CD14-positive monocyte (primary cell): ENCODE measurements around the gene LCA5. TPM values are rescaled to one million over a fixed set of nuclear protein-coding genes. Genes with fewer than 3 reads are reported as not detected.

ENCODE experiments used
- DNase-seq, 3 donors: peaks; one replicate each; pipeline ENCODE4 v3.0.0-alpha.2; 2011 to 2022
- H2AFZ ChIP-seq: 2 replicates; pipeline ENCODE4 v1.6.0; 2012; ENCODE audit warnings: mild to moderate bottlenecking, low read depth, low read length, inconsistent platforms; ENCODE audit not compliant: insufficient read depth, poor library complexity, severe bottlenecking
- H3K27ac ChIP-seq, 2 donors: 1 replicate in 1 of 2; 2 replicates in 1 of 2; pipeline ENCODE4 v1.5.1; 2012 to 2013; ENCODE audit warnings: low read length in 2 of 2, control low read depth in 1 of 2, inconsistent platforms in 1 of 2, low read depth in 1 of 2, mild to moderate bottlenecking in 1 of 2
- H3K27me3 ChIP-seq, 2 donors: one replicate each; pipeline versions ENCODE4 v1.6.0 to v1.6.1; 2011 to 2013; ENCODE audit warnings: low read length in 2 of 2; ENCODE audit not compliant: control insufficient read depth in 2 of 2, insufficient read depth in 2 of 2
- H3K36me3 ChIP-seq, 2 donors: replicated peaks in 1 of 2; 1 replicate in 1 of 2; 2 replicates in 1 of 2; pipeline versions ENCODE4 v1.5.1 to v1.6.1; 2012 to 2013; ENCODE audit warnings: low read length in 2 of 2, control low read depth in 1 of 2, inconsistent platforms in 1 of 2, mild to moderate bottlenecking in 1 of 2; ENCODE audit not compliant: insufficient read depth in 2 of 2, control insufficient read depth in 1 of 2
- H3K4me1 ChIP-seq, 2 donors: 1 replicate in 1 of 2; 2 replicates in 1 of 2; pipeline versions ENCODE4 v1.5.1 to v1.6.1; 2012 to 2013; ENCODE audit warnings: low read length in 2 of 2, control low read depth in 1 of 2, inconsistent platforms in 1 of 2, mild to moderate bottlenecking in 1 of 2, moderate library complexity in 1 of 2; ENCODE audit not compliant: insufficient read depth in 2 of 2, control insufficient read depth in 1 of 2
- H3K4me2 ChIP-seq: replicated peaks from 2 replicates; pipeline ENCODE3; 2012; ENCODE audit warnings: low read length, moderate library complexity, mild to moderate bottlenecking; ENCODE audit not compliant: poor library complexity, severe bottlenecking; ENCODE audit errors: extremely low read depth
- H3K4me3 ChIP-seq, 3 experiments: fragments of 200-600 bp in 1 of 3; sonication (generic) in 1 of 3; replicated peaks in 1 of 3; 1 replicate in 2 of 3; 2 replicates in 1 of 3; pipeline ENCODE4 v1.5.1; 2011 to 2013; ENCODE audit warnings: low read length in 3 of 3, mild to moderate bottlenecking in 3 of 3, control low read depth in 2 of 3, low read depth in 2 of 3, inconsistent platforms in 1 of 3, moderate library complexity in 1 of 3
- H3K79me2 ChIP-seq: 2 replicates; pipeline ENCODE4 v1.6.0; 2012; ENCODE audit warnings: mild to moderate bottlenecking, control low read depth, inconsistent platforms, low read length, moderate library complexity; ENCODE audit not compliant: insufficient read depth
- H3K9ac ChIP-seq: 2 replicates; pipeline ENCODE4 v1.6.0; 2017; ENCODE audit warnings: low read length, mild to moderate bottlenecking; ENCODE audit not compliant: insufficient read depth, poor library complexity, severe bottlenecking
- H3K9me3 ChIP-seq, 2 donors: replicated peaks in 1 of 2; 1 replicate in 1 of 2; 2 replicates in 1 of 2; pipeline versions ENCODE4 v1.5.1 to v1.6.1; 2012 to 2013; ENCODE audit warnings: low read length in 2 of 2, control low read depth in 1 of 2; ENCODE audit not compliant: control insufficient read depth in 1 of 2, insufficient read depth in 1 of 2
- H4K20me1 ChIP-seq: 2 replicates; pipeline ENCODE4 v1.6.0; 2012; ENCODE audit warnings: mild to moderate bottlenecking, low read length, control low read depth, moderate library complexity; ENCODE audit not compliant: insufficient read depth
- H3K27ac Mint-ChIP-seq, 7 donors: one replicate each; pipeline ENCODE4 v1.8.0; 2020; ENCODE audit warnings: mild to moderate bottlenecking in 7 of 7, mixed read lengths in 7 of 7, moderate library complexity in 6 of 7, inconsistent platforms in 2 of 7
- H3K27me3 Mint-ChIP-seq, 3 donors: one replicate each; pipeline ENCODE4 v1.8.0; 2021 to 2022; ENCODE audit warnings: low read depth in 3 of 3, mild to moderate bottlenecking in 3 of 3, mixed read lengths in 3 of 3, moderate library complexity in 3 of 3, inconsistent platforms in 1 of 3
- H3K36me3 Mint-ChIP-seq, 2 donors: one replicate each; pipeline ENCODE4 v1.8.0; 2020; ENCODE audit warnings: mixed read lengths in 2 of 2, inconsistent platforms in 1 of 2, mild to moderate bottlenecking in 1 of 2
- H3K4me1 Mint-ChIP-seq: one replicate; pipeline ENCODE4 v1.8.0; 2020; ENCODE audit warnings: mild to moderate bottlenecking, mixed read lengths
- H3K4me3 Mint-ChIP-seq, 2 donors: one replicate each; pipeline ENCODE4 v1.8.0; 2020; ENCODE audit warnings: mild to moderate bottlenecking in 2 of 2, mixed read lengths in 2 of 2, moderate library complexity in 1 of 2
- H3K9me3 Mint-ChIP-seq, 7 donors: one replicate each; pipeline ENCODE4 v1.8.0; 2020 to 2022; ENCODE audit warnings: mixed read lengths in 7 of 7, mild to moderate bottlenecking in 6 of 7, moderate library complexity in 6 of 7, inconsistent platforms in 2 of 7
- CTCF ChIP-seq: fragments of 200-600 bp; IDR thresholded peaks from one replicate; pipeline ENCODE4 v1.8.0; 2022; ENCODE audit warnings: antibody characterized with exemption, mild to moderate bottlenecking
- WGBS: methylation state at CpG from one replicate; pipeline ENCODE4 v1.1.5; 2013; ENCODE audit warnings: missing lambda C conversion rate; ENCODE audit not compliant: insufficient coverage; 5-methylcytosine and 5-hydroxymethylcytosine counted together
- intact Hi-C, 2 donors: fragments of 100-400 bp; cut with micrococcal nuclease; formaldehyde crosslinking; loops; one replicate each; pipeline versions ENCODE4 v1.15.0 to v1.15.1; 2023
- polyA plus RNA-seq, 3 donors: library from polyadenylated mRNA; depleted of rRNA in 1 of 3; unstranded in 2 of 3; stranded (reverse) in 1 of 3; fragments of 300-500 nt in 2 of 3; fragments of >200 nt in 1 of 3; fragmentation: Illumina TruSeq in 2 of 3; gene quantifications; 1 replicate in 2 of 3; 2 replicates in 1 of 3; pipeline ENCODE4 v1.2.3, GENCODE V29; 2012 to 2021

Gene LCA5
- polyA plus RNA-seq, 3 donors = 0.08 TPM; not detected in 2

- TF ChIP-seq CTCF = no peak
- no CpG with 5 or more reads among the region's 2 CpGs for WGBS
These were observed 33.8 kb upstream of the LCA5 start for GRCh38 chr6:79571030-79571367.

GRCh38 chr6:79570129-79571029 is 33.1 kb upstream of the LCA5 start:
- H2AFZ ChIP-seq = no peak overlapping the region
- H3K4me3 Mint-ChIP-seq = no peak overlapping the region
- H3K4me3 ChIP-seq = no peak overlapping the region

More at GRCh38 chr6:79571030-79571367, 33.8 kb upstream of the LCA5 start:
- H3K4me1 ChIP-seq = no peaks in the 10 kb centered on the region
- H4K20me1 ChIP-seq = no peaks in the 10 kb centered on the region
- H3K27ac ChIP-seq = no peak overlapping the region
- Mint-ChIP-seq H3K27me3 (peaks cover 0 to 2% (median 0%) of the 10 kb centered on the region in 3 donors), H3K27ac (no peak overlapping the region), H3K36me3 (no peaks in the 10 kb centered on the region), H3K4me3 (no peak overlapping the region), H3K4me1 (peaks cover 5% of the 10 kb centered on the region), H3K9me3 (no peaks in the 10 kb centered on the region)
- H3K36me3 ChIP-seq = no peaks in the 10 kb centered on the region
- no peaks in the 10 kb centered on the region for H3K79me2 ChIP-seq
- peak overlapping the region; percentile 35 for H3K4me2 ChIP-seq
- H2AFZ ChIP-seq = no peak overlapping the region
- no peaks in the 10 kb centered on the region for H3K27me3 ChIP-seq
- no peaks in the 10 kb centered on the region for H3K9me3 ChIP-seq
- DNase-seq = no peak
- H3K9ac ChIP-seq = no peak overlapping the region
- intact Hi-C loops = no loop called here
- H3K4me3 ChIP-seq = no peak overlapping the region

More at GRCh38 chr6:79570129-79571029, 33.1 kb upstream of the LCA5 start:
- Histone ChIP-seq H3K36me3 (no peaks in the 10 kb centered on the region), H3K27ac (no peak overlapping the region), H3K79me2 (no peaks in the 10 kb centered on the region), H4K20me1 (no peaks in the 10 kb centered on the region), H3K4me2 (peak overlapping the region; percentile 35), H3K4me1 (no peaks in the 10 kb centered on the region), H3K9ac (no peak overlapping the region), H3K9me3 (no peaks in the 10 kb centered on the region), H3K27me3 (no peaks in the 10 kb centered on the region)
- intact Hi-C loops = no loop called here
- peak; percentile 79 for TF ChIP-seq CTCF
- Mint-ChIP-seq H3K27ac (no peak overlapping the region), H3K36me3 (no peaks in the 10 kb centered on the region), H3K27me3 (peaks cover 0 to 2% (median 0%) of the 10 kb centered on the region in 3 donors), H3K9me3 (no peaks in the 10 kb centered on the region), H3K4me1 (peaks cover 5% of the 10 kb centered on the region)
- DNase-seq = no peak
- WGBS = no CpG with 5 or more reads among the region's 3 CpGs
